Activated CD4-positive, alpha-beta memory T cell treated with anti-CD3 and anti-CD28 coated beads for 36 hours (primary cell): ENCODE data around the gene FGFR2. TPM values are rescaled to one million over a fixed set of nuclear protein-coding genes. Genes with fewer than 3 reads are reported as not detected.

ENCODE experiments used
- CTCF ChIA-PET: fragments of 350-600 bp; sonication (Branson Sonifier 250); formaldehyde crosslinking; loops from one replicate; lab custom pipeline; 2021; ENCODE audit warnings: antibody characterized with exemption, inconsistent platforms; lab: Charles Lee
- POLR2A ChIA-PET: fragments of 350-600 bp; sonication (Branson Sonifier 250); formaldehyde crosslinking; loops from one replicate; lab custom pipeline; 2021; ENCODE audit warnings: antibody characterized with exemption; lab: Charles Lee
- DNase-seq: peaks from one replicate; pipeline ENCODE4 v3.0.0-alpha.2; 2020
- H3K27ac Mint-ChIP-seq: one replicate; pipeline ENCODE4 v1.8.0; 2021; ENCODE audit warnings: mixed read lengths
- H3K27me3 Mint-ChIP-seq: one replicate; pipeline ENCODE4 v1.8.0; 2021; ENCODE audit warnings: mixed read lengths
- H3K36me3 Mint-ChIP-seq: one replicate; pipeline ENCODE4 v1.8.0; 2021; ENCODE audit warnings: mixed read lengths
- H3K4me1 Mint-ChIP-seq: one replicate; pipeline ENCODE4 v1.8.0; 2021; ENCODE audit warnings: low read depth, mixed read lengths
- H3K4me3 Mint-ChIP-seq: one replicate; pipeline ENCODE4 v1.8.0; 2021; ENCODE audit warnings: mild to moderate bottlenecking, mixed read lengths
- H3K9me3 Mint-ChIP-seq: one replicate; pipeline ENCODE4 v1.8.0; 2021; ENCODE audit warnings: mixed read lengths
- intact Hi-C: fragments of 100-400 bp; cut with micrococcal nuclease; formaldehyde crosslinking; loops from one replicate; pipeline ENCODE4 v1.15.1; 2023
- total RNA-seq, 2 experiments: library from RNA; stranded (reverse); gene quantifications; one replicate each; pipeline ENCODE4 v1.2.3, GENCODE V29; 2021

The FGFR2 gene
- total RNA-seq, 2 experiments from 2014 or later: 0.05 to 0.19 TPM

GRCh38 chr10:121440461-121440860, 157.8 kb downstream of the FGFR2 start:
- H3K4me3 Mint-ChIP-seq: no peak overlapping the region
- DNase-seq: no peak
- ChIA-PET CTCF (no interaction called here), POLR2A (no interaction called here)
- no peaks in the 10 kb centered on the region for H3K4me1 Mint-ChIP-seq
- no peaks in the 10 kb centered on the region for H3K36me3 Mint-ChIP-seq
- H3K9me3 Mint-ChIP-seq: no peaks in the 10 kb centered on the region
- H3K27me3 Mint-ChIP-seq: no peaks in the 10 kb centered on the region
- H3K27ac Mint-ChIP-seq: no peak overlapping the region
- intact Hi-C loops: no loop called here

GRCh38 chr10:121438333-121438732, 159.9 kb downstream of the FGFR2 start:
- no peaks in the 10 kb centered on the region for H3K27me3 Mint-ChIP-seq
- no peak overlapping the region for H3K4me3 Mint-ChIP-seq
- no peaks in the 10 kb centered on the region for H3K36me3 Mint-ChIP-seq
- H3K27ac Mint-ChIP-seq: no peak overlapping the region
- intact Hi-C loops: no loop called here
- no peaks in the 10 kb centered on the region for H3K4me1 Mint-ChIP-seq
- ChIA-PET POLR2A (no interaction called here), CTCF (no interaction called here)
- H3K9me3 Mint-ChIP-seq: no peaks in the 10 kb centered on the region
- no peak for DNase-seq

GRCh38 chr10:121437596-121437995, 160.6 kb downstream of the FGFR2 start:
- ChIA-PET CTCF (no interaction called here), POLR2A (no interaction called here)
- no peaks in the 10 kb centered on the region for H3K36me3 Mint-ChIP-seq
- H3K4me3 Mint-ChIP-seq: no peak overlapping the region
- intact Hi-C loops: no loop called here
- no peak overlapping the region for H3K27ac Mint-ChIP-seq
- H3K27me3 Mint-ChIP-seq: peaks cover 2% of the 10 kb centered on the region
- no peak for DNase-seq
- no peaks in the 10 kb centered on the region for H3K4me1 Mint-ChIP-seq
- no peaks in the 10 kb centered on the region for H3K9me3 Mint-ChIP-seq

- ChIA-PET CTCF (no interaction called here), POLR2A (no interaction called here)
- Mint-ChIP-seq H3K27me3 (peaks cover 2% of the 10 kb centered on the region), H3K27ac (no peak overlapping the region), H3K4me1 (no peaks in the 10 kb centered on the region), H3K9me3 (no peaks in the 10 kb centered on the region), H3K36me3 (no peaks in the 10 kb centered on the region), H3K4me3 (no peak overlapping the region)
- intact Hi-C loops: no loop called here
- no peak for DNase-seq
Observed at GRCh38 chr10:121436630-121437341, 161.5 kb downstream of the FGFR2 start.

GRCh38 chr10:121436281-121436629, 162.0 kb downstream of the FGFR2 start:
- Mint-ChIP-seq H3K4me1 (no peaks in the 10 kb centered on the region), H3K9me3 (no peaks in the 10 kb centered on the region), H3K4me3 (no peak overlapping the region), H3K27me3 (peaks cover 2% of the 10 kb centered on the region), H3K27ac (no peak overlapping the region), H3K36me3 (no peaks in the 10 kb centered on the region)
- no peak for DNase-seq
- ChIA-PET POLR2A (no interaction called here), CTCF (no interaction called here)
- intact Hi-C loops: no loop called here

GRCh38 chr10:121435099-121435875, 163.0 kb downstream of the FGFR2 start:
- Mint-ChIP-seq H3K27me3 (peaks cover 4% of the 10 kb centered on the region), H3K36me3 (no peaks in the 10 kb centered on the region), H3K9me3 (peaks cover 2% of the 10 kb centered on the region), H3K4me1 (no peaks in the 10 kb centered on the region), H3K4me3 (no peak overlapping the region), H3K27ac (no peak overlapping the region)
- ChIA-PET CTCF (no interaction called here), POLR2A (no interaction called here)
- DNase-seq: no peak
- intact Hi-C loops: no loop called here

- Mint-ChIP-seq H3K27me3 (peaks cover 4% of the 10 kb centered on the region), H3K27ac (no peak overlapping the region), H3K9me3 (peaks cover 2% of the 10 kb centered on the region), H3K4me1 (no peaks in the 10 kb centered on the region), H3K4me3 (no peak overlapping the region), H3K36me3 (no peaks in the 10 kb centered on the region)
- ChIA-PET CTCF (no interaction called here), POLR2A (no interaction called here)
- intact Hi-C loops: no loop called here
- DNase-seq: no peak
Observed at GRCh38 chr10:121433965-121434364, 164.3 kb downstream of the FGFR2 start.

- peaks cover 4% of the 10 kb centered on the region for H3K27me3 Mint-ChIP-seq
- ChIA-PET POLR2A (no interaction called here), CTCF (no interaction called here)
- no peak for DNase-seq
- no peak overlapping the region for H3K27ac Mint-ChIP-seq
- intact Hi-C loops: no loop called here
- H3K4me1 Mint-ChIP-seq: no peaks in the 10 kb centered on the region
- no peak overlapping the region for H3K4me3 Mint-ChIP-seq
- H3K36me3 Mint-ChIP-seq: no peaks in the 10 kb centered on the region
- H3K9me3 Mint-ChIP-seq: peaks cover 2% of the 10 kb centered on the region
Observed at GRCh38 chr10:121428867-121429266, 169.4 kb downstream of the FGFR2 start.
